ENCODE results near the gene WDR38.

GRCh38 chr9:124843456-124844034 is 9.7 kb upstream of the WDR38 start:
- no peak for TF ChIP-seq CTCF (IDR thresholded peaks at IDR 0.05)
- TF ChIP-seq POLR2AphosphoS5 (IDR thresholded peaks at IDR 0.05; ENCODE audit: low read depth, low read length): no peak
- TF ChIP-seq REST (IDR thresholded peaks at IDR 0.05; ENCODE audit: insufficient read depth in 1 of 2, low read depth in 2 of 2, low read length in 1 of 2): no peak
- no peak for TF ChIP-seq TCF7L2 (IDR thresholded peaks at IDR 0.05; ENCODE audit: low read depth, low read length)

Data from Panc1 (cell line).